Tibial nerve (tissue), 4 donors: ENCODE measurements around the gene FAM162A.

Source experiments
- CTCF ChIP-seq, 5 experiments: fragments of 200-600 bp in 3 of 5; fragments of 450-650 bp in 2 of 5; sonication (generic) in 3 of 5; IDR thresholded peaks; one replicate each; pipeline ENCODE4 v1.5.1; 2016 to 2019; ENCODE audit warnings: antibody characterized with exemption in 5 of 5, mild to moderate bottlenecking in 3 of 5, moderate library complexity in 2 of 5
- EP300 ChIP-seq, 2 donors: sonication (generic); formaldehyde crosslinking; IDR thresholded peaks; one replicate each; pipeline ENCODE4 v1.6.1; 2017; ENCODE audit warnings: antibody characterized with exemption in 2 of 2, mild to moderate bottlenecking in 1 of 2

GRCh38 chr3:122377975-122378374 lies 6.0 kb upstream of the FAM162A start:
- TF ChIP-seq CTCF (IDR thresholded peaks at IDR 0.05) (no peak), EP300 (IDR thresholded peaks at IDR 0.05) (no peak)
